ENCODE measurements around the gene PAEP. TPM values are rescaled to one million over a fixed set of nuclear protein-coding genes. Genes with fewer than 3 reads are reported as not detected.
"Not testable (repeated sequence)": the region's sequence is repeated elsewhere in the genome, so short reads cannot be mapped to it uniquely, and the experiment has no call there.

Gene PAEP
- polyA plus RNA-seq, 3 donors: not detected

DNA sequence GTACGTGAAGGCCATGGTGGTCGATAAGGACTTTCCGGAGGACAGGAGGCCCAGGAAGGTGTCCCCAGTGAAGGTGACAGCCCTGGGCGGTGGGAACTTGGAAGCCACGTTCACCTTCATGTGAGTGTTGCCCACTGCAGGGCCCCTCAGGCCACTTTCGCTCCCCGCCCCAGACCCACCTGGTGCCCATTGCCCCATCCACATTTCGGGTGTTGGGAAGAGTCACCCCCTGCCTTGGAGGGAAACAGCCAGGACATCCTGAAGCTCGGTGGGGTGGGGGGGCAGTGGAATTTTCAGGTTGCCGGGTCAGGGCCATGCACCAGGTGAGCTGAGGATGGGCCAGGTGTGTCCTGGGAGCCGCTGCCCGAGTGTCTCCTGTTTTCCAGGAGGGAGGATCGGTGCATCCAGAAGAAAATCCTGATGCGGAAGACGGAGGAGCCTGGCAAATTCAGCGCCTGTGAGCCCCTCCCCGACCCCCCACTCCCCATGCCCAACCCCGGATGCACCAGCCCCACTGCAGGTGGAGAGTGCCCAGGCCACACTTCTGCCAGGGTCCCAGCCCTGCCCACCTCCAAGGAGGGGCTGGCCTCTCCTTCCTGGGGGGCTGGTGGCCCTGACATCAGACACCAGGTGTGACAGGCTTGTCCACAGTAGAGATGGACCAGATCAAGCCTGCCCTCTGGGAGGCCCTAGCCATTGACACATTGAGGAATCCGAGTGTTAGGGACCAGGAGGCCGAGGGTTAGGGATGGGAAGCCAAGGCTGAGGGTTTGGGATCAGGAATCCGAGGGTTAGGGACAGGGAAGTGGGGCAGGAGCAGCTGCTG is 14.6 kb upstream of the PAEP start:
- not testable (repeated sequence) for H3K27ac ChIP-seq (ENCODE audit: low read depth, low read length)
- 73 to 90% (median 89%) methylated on average over 18 to 19 of the region's 21 CpGs for WGBS, 3 donors

- H3K27ac ChIP-seq (ENCODE audit: low read depth, low read length): no peak overlapping the region
- WGBS, 3 donors: 70 to 84% (median 78%) methylated on average over 28 of the region's 28 CpGs
Observed at GRCh38 chr9:135547756-135548736, 13.5 kb upstream of the PAEP start.

- 70 to 81% (median 81%) methylated on average over 24 to 28 of the region's 28 CpGs for WGBS, 3 donors
- not testable (repeated sequence) for H3K27ac ChIP-seq (ENCODE audit: low read depth, low read length)
Observed at GRCh38 chr9:135549478-135550343, 11.8 kb upstream of the PAEP start.

- 72 to 79% (median 76%) methylated on average over 17 of the region's 17 CpGs for WGBS, 3 donors
- H3K27ac ChIP-seq (ENCODE audit: low read depth, low read length): no peak overlapping the region
Observed at GRCh38 chr9:135550344-135550918, 11.1 kb upstream of the PAEP start.

GRCh38 chr9:135551031-135551430 is 10.5 kb upstream of the PAEP start:
- 46 to 55% (median 55%) methylated on average over 14 of the region's 14 CpGs for WGBS, 3 donors
- H3K27ac ChIP-seq (ENCODE audit: low read depth, low read length): no peak overlapping the region

DNA sequence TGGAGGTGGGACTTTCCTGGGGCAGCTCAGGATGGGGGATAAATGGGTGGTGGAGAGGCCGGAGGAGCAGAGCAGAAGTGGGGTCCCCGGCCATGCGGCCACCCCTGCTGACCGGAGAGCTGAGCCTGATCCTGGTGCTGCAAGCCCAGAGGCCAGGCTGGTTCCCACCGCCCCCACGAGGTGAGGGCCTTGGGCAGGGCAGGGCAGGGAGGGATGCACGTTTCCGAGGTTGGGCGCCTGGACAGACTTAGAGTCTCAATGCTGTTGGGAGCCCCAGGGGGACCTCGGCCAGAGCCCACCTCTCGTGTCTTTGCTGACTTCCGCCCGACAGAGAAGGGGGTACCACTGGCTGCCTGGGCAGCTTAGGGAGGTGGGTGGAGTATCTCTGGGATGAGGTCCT is 10.1 kb upstream of the PAEP start:
- WGBS, 3 donors: 79 to 92% (median 82%) methylated on average over 8 to 13 of the region's 13 CpGs
- no peak overlapping the region for H3K27ac ChIP-seq (ENCODE audit: low read depth, low read length)

DNA sequence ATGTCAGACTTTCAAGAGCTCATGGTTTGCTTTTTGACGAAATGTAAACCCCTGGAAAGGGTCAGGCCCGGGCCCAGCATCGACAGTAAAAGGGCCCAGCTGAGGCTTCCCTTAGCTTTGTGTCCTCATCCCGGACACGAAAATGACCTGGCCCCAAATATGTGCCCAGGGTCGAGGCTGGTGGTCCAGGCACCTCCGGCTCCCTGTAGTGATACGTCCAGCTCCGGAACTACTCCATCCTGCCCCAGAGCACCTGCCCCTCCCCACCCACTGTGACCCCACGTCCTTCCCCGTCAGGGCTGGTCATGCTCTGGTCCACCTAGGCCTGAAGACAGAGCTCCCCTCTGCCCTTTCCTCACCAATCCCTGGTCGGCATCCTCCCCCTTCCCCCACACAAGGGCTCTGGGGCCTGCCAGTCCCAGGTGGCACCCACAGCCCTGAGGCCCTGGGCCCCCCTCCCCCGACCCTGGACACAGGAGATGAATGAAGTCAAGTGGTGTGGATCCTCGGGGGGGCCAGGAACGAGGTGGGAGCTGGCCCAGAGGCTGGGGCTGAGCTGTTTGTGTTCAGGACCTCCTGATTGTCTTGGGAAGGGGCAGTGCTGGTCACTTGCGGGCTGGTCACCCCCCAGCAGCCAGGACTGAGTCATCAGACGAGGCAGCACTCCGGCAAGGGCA is 9.4 kb upstream of the PAEP start:
- WGBS, 3 donors: 68 to 83% (median 76%) methylated on average over 16 to 18 of the region's 18 CpGs
- no peak overlapping the region for H3K27ac ChIP-seq (ENCODE audit: low read depth, low read length)

DNA sequence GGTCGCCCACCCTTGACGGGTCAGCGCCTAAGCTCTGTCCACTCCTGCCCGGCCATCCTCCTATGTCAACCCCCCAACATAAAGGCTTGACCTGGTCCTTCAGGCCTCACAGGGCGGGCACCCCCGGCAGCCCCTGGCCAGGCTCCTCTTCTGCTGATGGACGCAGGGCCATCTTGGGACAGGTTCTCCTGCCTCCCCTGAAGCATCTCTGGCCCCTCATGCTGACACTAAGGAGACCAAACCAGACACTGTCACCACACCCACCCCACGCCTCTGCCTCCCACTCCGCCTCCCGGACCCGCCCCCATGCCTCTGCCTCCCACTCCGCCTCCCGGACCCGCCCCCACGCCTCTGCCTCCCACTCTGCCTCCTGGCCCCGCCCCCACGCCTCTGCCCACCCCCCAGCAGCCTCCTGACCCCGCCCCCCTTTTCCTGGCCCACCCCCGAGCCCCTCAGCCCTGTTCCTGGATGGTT is 8.8 kb upstream of the PAEP start:
- 78 to 85% (median 85%) methylated on average over 11 to 19 of the region's 19 CpGs for WGBS, 3 donors
- H3K27ac ChIP-seq (ENCODE audit: low read depth, low read length): no peak overlapping the region

DNA sequence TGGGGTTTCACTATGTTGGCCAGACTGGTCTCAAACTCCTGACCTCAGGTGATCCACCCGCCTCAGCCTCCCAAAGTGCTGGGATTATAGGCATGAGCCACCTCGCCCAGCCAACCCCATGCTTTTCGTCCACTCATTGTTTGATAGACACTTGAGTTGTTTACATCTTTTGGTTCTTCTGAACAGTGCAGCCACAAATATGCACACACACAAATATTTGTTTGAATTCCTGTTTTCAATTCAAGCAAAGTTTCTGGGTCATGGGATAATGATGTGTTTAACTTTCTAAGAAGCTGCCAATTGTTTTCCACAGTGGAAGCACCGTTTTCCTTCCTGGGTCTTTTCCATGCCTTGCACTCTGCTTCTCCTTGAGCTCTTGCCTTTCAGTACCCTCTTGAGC is 6.8 kb upstream of the PAEP start:
- 56 to 82% (median 81%) methylated on average over 4 of the region's 4 CpGs for WGBS, 3 donors

DNA sequence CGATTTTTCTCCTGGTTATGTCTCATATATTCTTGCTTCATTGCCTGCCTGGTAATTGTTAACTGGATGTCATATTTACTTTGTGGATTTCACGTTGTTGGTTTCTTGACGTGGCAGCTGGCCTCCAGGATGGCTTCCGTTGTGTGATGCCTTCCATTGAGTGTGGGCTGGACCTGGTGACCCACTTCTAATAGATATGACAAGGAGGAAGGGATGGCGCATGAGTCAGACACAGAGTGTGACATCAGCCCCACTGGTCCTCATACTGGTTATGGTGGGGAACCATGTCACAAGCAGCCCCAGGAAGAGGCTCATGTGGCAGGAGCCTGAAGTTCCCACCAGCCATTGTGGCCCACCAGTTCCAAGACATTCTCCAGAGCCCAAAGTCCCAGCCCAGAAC is 6.4 kb upstream of the PAEP start:
- WGBS, 3 donors: 61 to 91% (median 89%) methylated on average over 5 of the region's 5 CpGs
- H3K27ac ChIP-seq (ENCODE audit: low read depth, low read length): no peak overlapping the region

More for the DNA sequence above, 6.8 kb upstream of the PAEP start:
- H3K27ac ChIP-seq (ENCODE audit: low read depth, low read length): no peak overlapping the region

GRCh38 chr9:135555910-135556309 is 5.6 kb upstream of the PAEP start:
- 68 to 73% (median 72%) methylated on average over 16 of the region's 16 CpGs for WGBS, 3 donors

DNA sequence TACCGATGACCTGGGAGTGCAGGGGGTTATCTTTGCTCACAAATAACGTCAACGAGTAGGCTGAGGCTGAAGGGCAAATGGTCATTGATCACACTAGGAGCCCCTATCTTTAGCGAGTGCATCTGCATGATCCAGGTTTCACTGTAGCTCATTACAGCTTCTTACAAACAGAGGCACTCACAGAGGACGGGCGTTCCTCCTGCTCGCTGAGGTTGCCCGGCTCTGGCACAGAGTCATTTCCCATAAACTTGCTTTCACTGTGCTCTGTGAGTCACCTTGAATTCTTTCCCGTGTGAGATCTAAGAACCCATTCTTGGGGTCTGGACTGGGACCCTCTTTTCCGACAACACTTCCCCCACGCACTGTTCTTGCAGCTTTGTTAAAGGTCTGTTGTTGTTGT is 1.9 kb upstream of the PAEP start:
- 37 to 56% (median 48%) methylated on average over 11 of the region's 11 CpGs for WGBS, 3 donors
- no peak overlapping the region for H3K27ac ChIP-seq (ENCODE audit: low read depth, low read length)

More at GRCh38 chr9:135555910-135556309, 5.6 kb upstream of the PAEP start:
- no peak overlapping the region for H3K27ac ChIP-seq (ENCODE audit: low read depth, low read length)

DNA sequence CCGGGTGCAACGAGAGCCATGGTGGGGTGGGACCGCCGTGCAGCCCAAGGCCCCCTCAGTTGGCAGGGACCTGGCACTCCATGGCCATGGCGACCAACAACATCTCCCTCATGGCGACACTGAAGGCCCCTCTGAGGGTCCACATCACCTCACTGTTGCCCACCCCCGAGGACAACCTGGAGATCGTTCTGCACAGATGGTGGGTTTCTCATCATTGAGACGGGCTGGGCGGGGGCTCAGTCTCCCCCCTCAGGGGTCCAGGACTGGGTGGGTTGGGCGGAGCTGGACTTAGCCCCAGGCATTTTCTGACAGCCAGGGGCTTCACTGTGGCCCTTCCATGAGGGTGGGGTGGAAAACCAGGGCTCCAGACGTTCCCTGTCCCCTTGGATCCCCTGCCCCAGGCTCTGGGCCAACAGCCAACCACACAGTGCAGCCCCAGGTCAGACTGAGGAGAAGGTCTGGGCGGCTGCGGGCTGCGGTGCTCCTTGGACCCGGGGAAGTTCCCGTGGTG is 734 bp downstream of the PAEP start:
- no peak overlapping the region for H3K27ac ChIP-seq (ENCODE audit: low read depth, low read length)

GRCh38 chr9:135563039-135563476 is 1.5 kb downstream of the PAEP start:
- WGBS, 3 donors: 50 to 89% (median 82%) methylated on average over 1 of the region's 1 CpG
- H3K27ac ChIP-seq (ENCODE audit: low read depth, low read length): no peak overlapping the region

More for the DNA sequence above, 734 bp downstream of the PAEP start:
- WGBS, 3 donors: 77 to 89% (median 86%) methylated on average over 17 of the region's 17 CpGs

DNA sequence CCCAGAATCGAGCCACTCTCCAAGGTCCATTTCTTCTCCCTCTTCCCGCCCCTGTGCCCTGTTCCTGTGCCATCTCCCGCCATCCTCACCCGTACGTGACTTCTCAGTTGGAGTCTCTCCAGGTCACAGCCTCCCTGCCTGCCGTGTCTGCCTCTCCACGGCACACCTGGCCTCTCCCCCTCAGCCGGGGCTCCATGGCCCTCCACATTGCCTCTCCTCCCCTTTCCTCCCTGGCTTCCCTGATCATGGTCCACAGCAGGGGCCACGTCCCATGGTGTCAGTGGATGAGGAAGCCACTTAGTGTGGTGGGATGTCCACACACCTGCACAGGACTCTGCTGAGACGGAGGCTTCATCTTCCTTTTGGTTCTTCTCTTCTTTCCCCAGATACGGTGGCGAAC is 2.3 kb downstream of the PAEP start:
- WGBS, 3 donors: 63 to 78% (median 72%) methylated on average over 12 of the region's 12 CpGs
- no peak overlapping the region for H3K27ac ChIP-seq (ENCODE audit: low read depth, low read length)

DNA sequence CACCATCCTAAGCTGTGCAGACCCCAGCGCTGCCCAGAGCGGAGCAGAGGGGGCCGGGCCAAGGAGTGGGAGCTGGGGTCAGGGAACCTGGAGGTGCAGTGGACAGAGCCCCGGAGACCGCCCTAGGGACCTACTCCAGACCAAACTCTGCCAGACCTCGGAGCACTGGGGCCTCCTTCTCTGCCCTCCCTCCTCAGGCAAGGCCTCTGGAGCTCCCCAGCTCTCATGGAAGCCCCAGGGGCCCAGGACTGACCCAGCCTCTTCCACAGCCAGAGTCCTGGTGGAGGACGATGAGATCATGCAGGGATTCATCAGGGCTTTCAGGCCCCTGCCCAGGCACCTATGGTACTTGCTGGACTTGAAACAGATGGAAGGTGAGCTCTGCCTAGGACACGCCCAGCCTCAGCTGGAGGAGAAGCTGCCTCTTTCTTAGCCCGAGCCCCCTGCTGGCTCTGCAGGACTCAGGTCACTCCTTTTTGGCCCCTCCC is 3.6 kb downstream of the PAEP start:
- H3K27ac ChIP-seq (ENCODE audit: low read depth, low read length): no peak overlapping the region
- 68 to 75% (median 75%) methylated on average over 9 of the region's 9 CpGs for WGBS, 3 donors

DNA sequence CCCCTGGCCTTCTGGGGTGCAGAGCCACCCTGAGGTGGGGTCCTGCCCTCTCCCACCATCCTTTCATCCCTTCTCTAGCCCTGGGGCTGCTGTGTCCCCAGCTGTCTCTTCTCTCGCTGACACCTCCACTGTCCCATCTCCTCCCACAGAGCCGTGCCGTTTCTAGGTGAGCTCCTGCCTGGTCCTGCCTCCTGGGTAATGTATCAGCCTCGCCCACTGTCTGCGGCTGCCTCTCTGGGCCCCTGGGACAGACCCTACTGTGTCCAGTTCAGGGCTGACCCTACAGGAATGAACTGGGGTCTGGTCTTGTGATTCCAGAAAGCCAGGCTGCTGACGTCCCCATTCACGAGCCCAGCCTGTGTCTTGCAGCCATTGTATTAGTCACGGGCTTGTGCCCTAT is 4.1 kb downstream of the PAEP start:
- WGBS, 3 donors: 55 to 67% (median 66%) methylated on average over 8 of the region's 8 CpGs
- no peak overlapping the region for H3K27ac ChIP-seq (ENCODE audit: low read depth, low read length)
